Erythroblast (primary cell): ENCODE data around the gene CSTB.

ENCODE experiments used
- GATA1 ChIP-seq: IDR thresholded peaks from 2 replicates; pipeline ENCODE4 v1.6.1; 2011; ENCODE audit warnings: low read depth, mild to moderate bottlenecking, control low read depth, low read length, moderate library complexity
- POLR2A ChIP-seq: IDR thresholded peaks from 2 replicates; pipeline ENCODE4 v1.6.1; 2011; ENCODE audit warnings: mild to moderate bottlenecking, low read length

GRCh38 chr21:43812139-43812821, 36.2 kb upstream of the CSTB start:
- TF ChIP-seq POLR2A (no peak), GATA1 (no peak)
